ENCODE results near the gene TBX21. TPM values are rescaled to one million over a fixed set of nuclear protein-coding genes. Genes with fewer than 3 reads are reported as not detected.

Gene TBX21
- total RNA-seq, 1 donor from 2014 or later: not detected

DNA sequence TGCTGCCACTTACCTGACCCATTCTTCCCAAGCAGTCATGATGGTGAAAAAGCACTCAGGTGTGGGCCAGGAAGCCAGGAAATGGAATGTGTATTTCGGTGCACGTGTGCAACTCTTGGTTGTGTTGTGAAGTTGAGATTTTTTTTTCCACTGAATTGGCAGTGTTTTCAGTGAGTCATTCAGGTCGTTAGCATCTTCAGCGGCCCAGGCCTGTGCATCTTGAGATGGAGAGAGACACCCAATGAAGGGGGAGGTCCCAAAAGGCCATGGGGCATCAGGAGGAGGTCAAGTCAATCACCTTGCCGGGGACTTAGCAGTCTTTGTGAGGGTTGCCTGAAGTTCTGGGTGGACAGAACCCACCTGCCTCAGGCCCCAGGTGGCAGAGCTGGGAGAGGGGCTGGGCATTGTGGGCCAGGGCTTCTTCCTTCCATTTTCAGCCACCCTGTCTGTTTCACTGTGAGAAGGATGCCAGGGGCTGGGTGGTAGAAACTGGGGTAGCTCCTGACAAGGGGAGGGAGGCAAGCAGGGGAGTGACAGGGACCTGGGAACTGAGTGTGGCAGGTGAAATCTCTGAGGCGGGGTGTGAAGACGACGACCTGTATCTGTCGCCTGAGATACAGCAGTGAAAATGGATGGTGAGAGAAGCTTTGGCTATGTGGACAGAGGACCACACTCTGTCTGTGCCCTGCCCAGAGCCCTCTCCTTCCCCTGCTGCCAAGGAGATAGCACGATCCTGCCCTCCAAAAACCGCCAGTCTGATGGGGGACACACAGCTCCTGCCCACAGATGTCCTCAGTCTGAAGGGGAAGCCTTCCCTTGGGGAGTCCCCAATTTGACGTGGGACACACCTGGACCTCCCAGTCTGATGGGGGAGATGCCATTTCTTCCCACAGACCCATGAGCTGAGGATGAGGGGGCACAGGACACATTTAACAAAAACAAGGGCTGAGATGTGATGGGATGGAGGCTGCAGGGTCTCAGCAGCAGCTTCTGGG, 27.2 kb upstream of the TBX21 start:
- no peak for TF ChIP-seq CTCF (IDR thresholded peaks at IDR 0.05; ENCODE audit: insufficient read depth, low read length, poor library complexity, severe bottlenecking)
- H3K27me3 ChIP-seq (ENCODE audit: control insufficient read depth, insufficient read depth, low read length): no peaks in the 10 kb centered on the region
- no peak for DNase-seq (ENCODE audit: low read depth)
- H3K4me3 ChIP-seq (ENCODE audit: low read depth, low read length): no peak overlapping the region
- H3K36me3 ChIP-seq (ENCODE audit: control insufficient read depth, insufficient read depth, low read length): no peaks in the 10 kb centered on the region

DNA sequence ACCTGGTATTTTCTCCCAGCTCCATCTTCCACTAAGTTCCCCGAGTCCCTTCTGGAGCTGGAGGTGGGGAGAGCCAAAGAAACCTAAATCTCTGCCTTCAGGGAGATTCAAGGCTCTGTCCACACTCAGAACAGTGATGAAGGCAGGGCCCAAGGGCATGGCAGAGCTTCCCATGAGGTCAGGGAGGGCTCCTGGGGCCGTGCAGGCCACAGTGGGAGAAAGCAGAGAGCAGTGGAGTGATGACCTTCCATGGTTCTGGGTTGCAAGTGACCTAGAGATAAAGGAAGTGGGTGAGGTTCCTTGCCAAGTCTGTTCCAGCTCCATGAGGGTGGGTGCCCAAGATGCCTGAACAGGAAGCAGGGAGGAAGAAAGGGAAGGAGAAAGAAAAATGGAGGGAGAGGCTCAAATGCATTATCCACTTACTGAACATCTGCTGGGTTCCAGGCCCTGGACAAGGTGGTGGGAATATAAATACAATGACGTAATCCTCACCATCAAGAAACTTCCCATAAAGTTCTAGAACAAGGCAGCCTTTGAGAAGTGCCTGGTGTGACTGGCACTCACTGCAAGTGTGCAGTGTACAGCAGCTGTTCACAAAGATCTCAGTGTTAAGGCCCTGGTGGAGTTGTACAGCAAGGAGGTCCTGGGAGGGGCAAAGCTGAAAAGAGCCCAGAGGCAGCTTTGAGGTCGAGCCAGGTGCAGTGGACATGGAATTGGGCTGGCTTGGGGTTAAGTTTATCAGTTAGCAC, 25.8 kb upstream of the TBX21 start:
- Histone ChIP-seq H3K4me3 (ENCODE audit: low read depth, low read length) (no peak overlapping the region), H3K27me3 (ENCODE audit: control insufficient read depth, insufficient read depth, low read length) (no peaks in the 10 kb centered on the region), H3K36me3 (ENCODE audit: control insufficient read depth, insufficient read depth, low read length) (no peaks in the 10 kb centered on the region)
- TF ChIP-seq CTCF (IDR thresholded peaks at IDR 0.05; ENCODE audit: insufficient read depth, low read length, poor library complexity, severe bottlenecking): no peak
- no peak for DNase-seq (ENCODE audit: low read depth)

DNA sequence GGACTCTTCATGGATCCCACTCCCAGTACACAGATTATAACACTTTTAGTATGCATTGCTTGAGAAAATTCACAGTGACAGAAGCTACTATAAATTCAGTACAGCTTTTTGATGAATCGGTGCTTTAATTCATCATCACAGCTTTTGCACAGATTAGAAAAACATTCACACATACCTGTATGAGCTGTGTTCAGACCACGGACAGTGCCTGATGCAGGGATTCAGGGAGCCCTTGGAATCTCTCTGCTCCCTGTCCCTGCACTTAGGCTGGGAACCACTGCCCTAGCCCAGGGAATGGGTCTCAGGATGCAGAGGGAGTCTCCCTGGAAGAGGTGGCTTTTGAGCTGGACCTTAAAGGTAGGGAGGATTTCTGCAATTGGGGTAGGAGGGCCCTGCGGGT, 25.2 kb upstream of the TBX21 start:
- TF ChIP-seq CTCF (IDR thresholded peaks at IDR 0.05; ENCODE audit: insufficient read depth, low read length, poor library complexity, severe bottlenecking): no peak
- H3K4me3 ChIP-seq (ENCODE audit: low read depth, low read length): no peak overlapping the region
- H3K27me3 ChIP-seq (ENCODE audit: control insufficient read depth, insufficient read depth, low read length): peaks cover 3% of the 10 kb centered on the region
- DNase-seq (ENCODE audit: low read depth): no peak
- H3K36me3 ChIP-seq (ENCODE audit: control insufficient read depth, insufficient read depth, low read length): no peaks in the 10 kb centered on the region

GRCh38 chr17:47708312-47708863, 24.6 kb upstream of the TBX21 start:
- no peak for TF ChIP-seq CTCF (IDR thresholded peaks at IDR 0.05; ENCODE audit: insufficient read depth, low read length, poor library complexity, severe bottlenecking)
- no peak for DNase-seq (ENCODE audit: low read depth)
- H3K4me3 ChIP-seq (ENCODE audit: low read depth, low read length): no peak overlapping the region
- no peaks in the 10 kb centered on the region for H3K36me3 ChIP-seq (ENCODE audit: control insufficient read depth, insufficient read depth, low read length)
- H3K27me3 ChIP-seq (ENCODE audit: control insufficient read depth, insufficient read depth, low read length): peaks cover 8% of the 10 kb centered on the region

DNA sequence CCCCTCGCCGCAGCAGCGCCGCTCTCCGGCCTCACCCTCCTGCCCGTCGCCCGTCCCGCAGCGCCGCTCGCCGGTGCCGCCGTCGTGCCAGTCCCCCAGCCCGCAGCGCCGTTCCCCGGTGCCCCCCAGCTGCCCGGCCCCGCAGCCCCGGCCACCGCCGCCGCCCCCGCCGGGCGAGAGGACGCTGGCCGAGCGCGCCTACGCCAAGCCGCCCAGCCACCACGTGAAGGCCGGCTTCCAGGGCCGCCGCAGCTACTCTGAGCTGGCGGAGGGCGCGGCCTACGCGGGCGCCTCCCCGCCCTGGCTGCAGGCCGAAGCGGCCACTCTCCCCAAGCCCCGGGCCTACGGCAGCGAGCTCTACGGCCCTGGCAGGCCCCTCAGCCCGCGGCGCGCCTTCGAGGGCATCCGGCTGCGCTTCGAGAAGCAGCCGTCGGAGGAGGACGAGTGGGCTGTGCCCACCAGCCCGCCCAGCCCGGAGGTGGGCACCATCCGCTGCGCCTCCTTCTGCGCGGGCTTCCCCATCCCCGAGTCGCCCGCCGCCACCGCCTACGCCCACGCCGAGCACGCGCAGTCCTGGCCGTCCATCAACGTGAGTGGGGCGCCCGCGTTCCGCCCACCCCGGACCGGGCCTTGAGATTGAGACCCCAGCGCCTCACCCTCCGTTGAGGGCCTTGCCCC, 24.0 kb upstream of the TBX21 start:
- no peaks in the 10 kb centered on the region for H3K36me3 ChIP-seq (ENCODE audit: control insufficient read depth, insufficient read depth, low read length)
- DNase-seq (ENCODE audit: low read depth): no peak
- no peak overlapping the region for H3K4me3 ChIP-seq (ENCODE audit: low read depth, low read length)
- TF ChIP-seq CTCF (IDR thresholded peaks at IDR 0.05; ENCODE audit: insufficient read depth, low read length, poor library complexity, severe bottlenecking): no peak
- H3K27me3 ChIP-seq (ENCODE audit: control insufficient read depth, insufficient read depth, low read length): peaks cover 14% of the 10 kb centered on the region
